ENCODE measurements around the gene BRIP1.
"Not testable (repeated sequence)": the region's sequence is repeated elsewhere in the genome, so short reads cannot be mapped to it uniquely, and the experiment has no call there.

The BRIP1 gene

DNA sequence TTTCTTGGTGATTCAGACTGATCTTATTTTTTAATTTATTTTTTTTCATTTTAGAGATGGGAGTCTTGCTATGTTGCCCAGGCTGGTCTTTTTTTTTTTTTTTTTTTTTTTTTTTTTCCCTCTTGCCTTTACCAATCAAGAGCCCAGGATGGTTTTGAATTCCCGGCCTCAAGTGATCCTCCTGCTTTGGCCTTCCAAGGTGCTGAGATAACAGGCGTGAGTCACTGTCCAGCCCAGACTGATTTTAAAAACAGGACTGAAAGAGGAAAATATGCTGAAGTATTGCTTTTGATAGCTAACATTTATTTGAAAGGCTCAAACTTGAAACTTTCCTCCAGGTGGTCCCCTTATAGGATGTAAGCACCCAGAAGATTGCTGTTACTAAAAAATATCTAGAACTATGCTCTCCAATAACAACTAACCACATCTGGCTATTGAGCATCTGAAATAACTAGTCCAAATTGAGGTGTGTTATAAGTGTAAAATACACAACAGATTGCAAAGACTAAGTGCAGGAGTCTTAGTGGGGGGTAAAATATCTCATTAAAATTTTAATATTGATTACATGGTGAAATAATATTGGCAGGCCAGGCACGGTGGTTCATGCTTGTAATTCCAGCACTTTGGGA, 15.8 kb upstream of the BRIP1 start:
- Mint-ChIP-seq H3K36me3 (ENCODE audit: insufficient read depth) (peaks cover 60% of the 10 kb centered on the region), H3K27me3 (no peaks in the 10 kb centered on the region), H3K4me3 (no peak overlapping the region), H3K4me1 (ENCODE audit: low read depth in 2 of 2) (no peaks in the 10 kb centered on the region), H3K27ac (no peak overlapping the region), H3K9me3 (no peaks in the 10 kb centered on the region)
- DNase-seq (no peak), ATAC-seq (replicated peaks) (no peak)

DNA sequence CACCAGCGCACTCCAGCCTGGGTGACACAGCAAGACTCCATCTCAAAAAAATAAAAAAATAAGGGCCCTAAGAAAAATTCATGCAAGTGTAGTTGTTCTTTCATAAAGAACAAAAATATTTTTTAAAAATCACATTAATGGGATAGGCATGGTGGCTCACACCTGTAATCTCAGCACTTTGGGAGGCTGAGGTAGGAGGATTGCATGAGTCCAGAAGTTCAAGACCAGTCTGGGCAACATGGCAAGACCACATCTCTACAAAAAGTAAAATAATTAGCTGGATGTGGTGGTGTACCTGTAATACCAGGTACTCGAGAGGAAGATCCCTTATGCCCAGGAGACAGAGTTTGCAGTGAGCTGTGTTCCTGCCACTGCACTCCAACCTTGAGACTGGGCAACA, 15.2 kb upstream of the BRIP1 start:
- DNase-seq = no peak
- no peak for ATAC-seq (replicated peaks)
- Mint-ChIP-seq H3K4me3 (no peak overlapping the region), H3K27me3 (no peaks in the 10 kb centered on the region), H3K27ac (no peak overlapping the region), H3K36me3 (ENCODE audit: insufficient read depth) (peaks cover 54% of the 10 kb centered on the region), H3K9me3 (no peaks in the 10 kb centered on the region), H3K4me1 (ENCODE audit: low read depth in 2 of 2) (peaks cover 0 to 5% of the 10 kb centered on the region in 2 donors)

DNA sequence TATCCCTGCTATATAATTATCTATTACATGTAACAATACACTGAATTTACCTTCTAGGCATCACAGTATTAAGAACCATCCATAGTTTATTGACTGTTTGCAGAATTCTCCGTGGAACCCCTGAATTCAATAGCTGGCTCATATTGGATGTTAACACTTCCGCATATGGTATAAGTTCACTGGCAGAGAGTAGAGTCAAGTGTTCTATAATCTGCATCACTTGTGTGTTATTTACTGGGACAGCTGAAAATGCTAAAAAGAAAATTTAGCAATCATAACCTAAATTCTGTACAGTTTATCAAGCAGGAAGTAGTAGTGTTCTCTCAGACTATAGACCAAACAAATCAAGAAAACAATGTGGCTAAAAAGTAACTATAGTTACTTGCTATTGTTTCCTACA, 14.5 kb upstream of the BRIP1 start:
- Mint-ChIP-seq H3K36me3 (ENCODE audit: insufficient read depth) (peaks cover 47% of the 10 kb centered on the region), H3K4me1 (ENCODE audit: low read depth in 2 of 2) (peaks cover 0 to 5% of the 10 kb centered on the region in 2 donors)

DNA sequence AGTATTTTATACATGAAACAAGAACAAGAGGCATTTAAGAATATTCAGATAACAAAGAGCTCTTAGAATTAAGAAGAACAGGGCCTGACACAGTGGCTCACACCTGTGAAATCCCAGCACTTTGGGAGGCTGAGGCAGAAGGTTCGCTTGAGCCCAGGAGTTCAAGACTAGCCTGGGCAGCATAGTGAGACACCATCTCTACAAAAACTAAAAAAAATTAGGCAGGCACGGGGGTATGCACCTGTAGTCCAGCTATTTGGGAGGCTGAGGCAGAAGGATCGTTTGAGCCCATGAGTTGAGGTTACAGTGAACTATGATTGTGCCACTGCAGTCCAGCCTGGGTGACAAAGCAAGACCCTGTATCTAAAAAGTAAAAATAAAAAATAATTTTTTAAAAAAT, 12.5 kb upstream of the BRIP1 start:
- Mint-ChIP-seq H3K4me1 (ENCODE audit: low read depth in 2 of 2) (peaks cover 0 to 5% of the 10 kb centered on the region in 2 donors), H3K27ac (no peak overlapping the region), H3K4me3 (no peak overlapping the region), H3K27me3 (no peaks in the 10 kb centered on the region), H3K36me3 (ENCODE audit: insufficient read depth) (peaks cover 55% of the 10 kb centered on the region), H3K9me3 (no peaks in the 10 kb centered on the region)
- ATAC-seq (replicated peaks) (no peak), DNase-seq (no peak)

More for the DNA sequence above, 14.5 kb upstream of the BRIP1 start:
- ATAC-seq (replicated peaks) = no peak
- Mint-ChIP-seq H3K27me3 (no peaks in the 10 kb centered on the region), H3K27ac (no peak overlapping the region), H3K4me3 (no peak overlapping the region), H3K9me3 (no peaks in the 10 kb centered on the region)
- no peak for DNase-seq

GRCh38 chr17:61875285-61875684, 12.0 kb upstream of the BRIP1 start:
- Mint-ChIP-seq H3K4me3 (no peak overlapping the region), H3K9me3 (no peaks in the 10 kb centered on the region), H3K36me3 (ENCODE audit: insufficient read depth) (peaks cover 57% of the 10 kb centered on the region), H3K27ac (no peak overlapping the region), H3K27me3 (no peaks in the 10 kb centered on the region), H3K4me1 (ENCODE audit: low read depth in 2 of 2) (peaks cover 0 to 5% of the 10 kb centered on the region in 2 donors)
- ATAC-seq (replicated peaks) = no peak
- no peak for DNase-seq

- peak overlapping the region in 1 of 2 donors; percentile 1 for H3K27ac Mint-ChIP-seq
- H3K36me3 Mint-ChIP-seq (ENCODE audit: insufficient read depth) = peaks cover 53% of the 10 kb centered on the region
- H3K27me3 Mint-ChIP-seq = no peaks in the 10 kb centered on the region
- ATAC-seq (replicated peaks) = no peak
- H3K4me3 Mint-ChIP-seq = no peak overlapping the region
- DNase-seq = no peak
- H3K4me1 Mint-ChIP-seq (ENCODE audit: low read depth in 2 of 2) = peaks cover 0 to 5% of the 10 kb centered on the region in 2 donors
- H3K9me3 Mint-ChIP-seq = no peaks in the 10 kb centered on the region
Measured at GRCh38 chr17:61874075-61874474, 10.7 kb upstream of the BRIP1 start.

DNA sequence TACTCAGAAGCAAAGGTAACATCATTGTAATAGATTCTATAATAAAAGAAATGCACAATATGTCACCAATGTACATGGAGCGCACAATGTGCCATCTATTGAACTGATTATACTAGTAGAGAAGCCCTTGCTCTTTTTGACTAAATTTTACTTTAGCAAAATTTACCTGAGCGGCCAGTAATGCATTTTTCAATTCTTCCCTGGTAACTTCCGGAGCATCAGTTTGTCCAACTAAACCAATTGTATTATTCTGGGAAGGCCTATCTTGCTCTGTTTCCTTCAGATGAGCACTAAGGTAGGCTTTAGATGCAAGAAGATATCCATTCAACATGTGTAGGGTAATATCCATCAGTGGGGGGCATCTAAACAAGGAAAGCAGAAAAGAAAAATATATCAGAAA, 8.8 kb upstream of the BRIP1 start:
- DNase-seq = no peak
- ATAC-seq (replicated peaks) = no peak
- H3K9me3 Mint-ChIP-seq = no peaks in the 10 kb centered on the region
- H3K36me3 Mint-ChIP-seq (ENCODE audit: insufficient read depth) = peaks cover 47% of the 10 kb centered on the region
- peaks cover 0 to 5% of the 10 kb centered on the region in 2 donors for H3K4me1 Mint-ChIP-seq (ENCODE audit: low read depth in 2 of 2)
- H3K27ac Mint-ChIP-seq = no peak overlapping the region
- H3K4me3 Mint-ChIP-seq = no peak overlapping the region
- H3K27me3 Mint-ChIP-seq = no peaks in the 10 kb centered on the region

DNA sequence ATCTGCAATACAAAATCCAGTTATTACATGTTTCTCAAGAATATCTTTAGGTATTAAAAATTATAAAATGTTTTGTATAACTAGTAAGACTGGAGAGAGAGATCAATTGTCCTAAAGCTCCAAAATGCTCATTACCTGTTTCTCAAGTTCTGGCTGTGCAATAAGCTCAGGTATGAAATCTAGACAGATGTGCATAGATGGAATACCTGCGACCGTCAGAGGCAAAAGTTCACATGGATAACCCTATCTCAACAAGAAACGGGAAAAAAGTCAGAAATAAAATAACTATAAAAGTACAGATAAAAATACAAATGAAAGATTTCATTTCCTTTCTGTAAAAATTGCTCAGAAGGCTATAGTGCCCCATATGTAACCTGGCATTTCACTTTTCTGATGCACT, 5.8 kb upstream of the BRIP1 start:
- Mint-ChIP-seq H3K36me3 (ENCODE audit: insufficient read depth) (peaks cover 33% of the 10 kb centered on the region), H3K4me1 (ENCODE audit: low read depth in 2 of 2) (peaks cover 0 to 5% of the 10 kb centered on the region in 2 donors), H3K27me3 (no peaks in the 10 kb centered on the region), H3K27ac (no peak overlapping the region), H3K9me3 (no peaks in the 10 kb centered on the region), H3K4me3 (no peak overlapping the region)
- no peak for ATAC-seq (replicated peaks)
- DNase-seq = no peak

DNA sequence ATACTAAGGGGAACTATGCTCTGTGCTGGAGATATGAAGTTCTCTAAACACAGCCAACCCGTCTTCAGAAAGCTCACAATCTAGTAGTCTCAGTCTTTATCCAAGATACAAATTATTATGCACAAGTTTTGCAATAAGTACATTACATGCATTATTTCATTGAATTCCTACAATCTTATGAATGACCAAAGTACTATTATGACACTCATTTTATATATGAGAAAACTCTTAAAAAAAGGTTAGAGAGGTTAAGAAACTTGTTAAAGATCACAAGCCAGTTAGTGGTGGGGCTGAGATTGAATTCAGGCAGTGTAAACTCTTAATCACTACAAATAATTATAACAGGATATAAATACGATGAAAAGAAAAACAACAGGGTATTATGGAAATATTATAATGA, 4.7 kb upstream of the BRIP1 start:
- Mint-ChIP-seq H3K4me3 (no peak overlapping the region), H3K36me3 (ENCODE audit: insufficient read depth) (peaks cover 39% of the 10 kb centered on the region), H3K27ac (no peak overlapping the region), H3K9me3 (no peaks in the 10 kb centered on the region), H3K27me3 (no peaks in the 10 kb centered on the region), H3K4me1 (ENCODE audit: low read depth in 2 of 2) (peaks cover 4 to 7% of the 10 kb centered on the region in 2 donors)
- no peak for DNase-seq
- no peak for ATAC-seq (replicated peaks)

DNA sequence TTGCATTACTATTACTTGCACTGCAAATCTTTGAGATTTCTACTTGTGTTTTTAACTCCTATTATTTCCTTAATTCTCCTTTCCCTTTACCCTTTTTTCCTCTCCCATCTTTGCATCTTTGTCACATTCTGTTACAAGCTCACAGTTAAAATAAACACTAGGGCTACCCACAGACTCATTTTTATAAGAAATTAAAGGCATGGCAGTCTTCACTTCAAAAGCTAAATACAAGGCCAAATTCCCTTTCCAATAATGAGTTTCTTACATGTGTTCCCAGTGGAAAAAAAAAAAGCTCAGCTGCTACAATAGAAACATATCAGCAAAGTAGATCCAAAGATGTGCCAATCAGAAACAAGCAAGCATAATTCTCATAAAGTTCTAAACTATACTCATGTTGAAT, 3.7 kb upstream of the BRIP1 start:
- peaks cover 37% of the 10 kb centered on the region for H3K36me3 Mint-ChIP-seq (ENCODE audit: insufficient read depth)
- ATAC-seq (replicated peaks) = no peak
- H3K4me1 Mint-ChIP-seq (ENCODE audit: low read depth in 2 of 2) = peaks cover 11 to 18% of the 10 kb centered on the region in 2 donors
- H3K4me3 Mint-ChIP-seq = no peak overlapping the region
- H3K9me3 Mint-ChIP-seq = no peaks in the 10 kb centered on the region
- no peaks in the 10 kb centered on the region for H3K27me3 Mint-ChIP-seq
- no peak for DNase-seq
- H3K27ac Mint-ChIP-seq = no peak overlapping the region

DNA sequence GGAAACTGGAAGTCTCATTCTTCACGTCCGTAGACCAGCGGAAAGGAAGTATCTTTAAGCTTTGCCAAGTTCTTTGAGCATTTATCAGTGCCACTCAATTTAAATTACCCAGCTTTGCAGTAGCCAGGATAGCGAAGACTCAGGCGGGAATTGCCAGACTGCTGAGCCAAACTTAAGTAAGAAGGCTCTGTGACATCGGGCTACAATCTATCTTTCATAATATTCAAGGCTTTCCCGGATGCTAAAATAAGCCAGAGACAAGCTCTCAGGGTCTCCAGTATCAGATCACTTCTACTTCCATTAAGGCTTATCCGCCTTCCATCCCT, 436 bp upstream of the BRIP1 start:
- no peaks in the 10 kb centered on the region for H3K9me3 Mint-ChIP-seq
- ATAC-seq (replicated peaks) = peak; percentile 7
- H3K27ac Mint-ChIP-seq = peak overlapping the region; percentile 91 to 97
- no peaks in the 10 kb centered on the region for H3K27me3 Mint-ChIP-seq
- no peak for DNase-seq
- peak overlapping the region; percentile 94 to 96 for H3K4me3 Mint-ChIP-seq
- H3K4me1 Mint-ChIP-seq (ENCODE audit: low read depth in 2 of 2) = peaks cover 13 to 26% of the 10 kb centered on the region in 2 donors
- peaks cover 17% of the 10 kb centered on the region for H3K36me3 Mint-ChIP-seq (ENCODE audit: insufficient read depth)

GRCh38 chr17:61862105-61862574, 1.2 kb downstream of the BRIP1 start:
- peaks cover 13 to 26% of the 10 kb centered on the region in 2 donors for H3K4me1 Mint-ChIP-seq (ENCODE audit: low read depth in 2 of 2)
- H3K9me3 Mint-ChIP-seq = no peaks in the 10 kb centered on the region
- peak overlapping the region in 1 of 2 donors; percentile 91 for H3K27ac Mint-ChIP-seq
- H3K4me3 Mint-ChIP-seq = peak overlapping the region; percentile 94 to 96
- H3K27me3 Mint-ChIP-seq = no peaks in the 10 kb centered on the region
- DNase-seq = no peak
- ATAC-seq (replicated peaks) = no peak
- H3K36me3 Mint-ChIP-seq (ENCODE audit: insufficient read depth) = peaks cover 13% of the 10 kb centered on the region

DNA sequence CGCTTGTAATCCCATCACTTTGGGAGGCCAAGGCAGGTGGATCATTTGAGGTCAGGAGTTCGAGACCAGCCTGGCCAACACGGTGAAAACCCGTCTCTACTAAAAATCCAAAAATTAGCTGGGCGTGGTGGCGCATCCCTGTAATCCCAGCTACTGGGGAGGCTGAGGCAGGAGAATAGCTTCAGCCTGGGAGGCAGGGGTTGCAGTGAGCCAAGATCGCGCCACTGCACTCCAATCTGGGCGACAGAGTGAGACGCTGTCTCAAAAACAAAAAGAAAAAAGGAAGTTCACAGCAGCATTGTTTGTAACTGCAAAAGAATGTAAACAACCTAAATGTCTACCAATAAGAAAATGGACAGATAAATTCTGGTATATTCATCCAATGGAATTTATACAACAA, 2.9 kb downstream of the BRIP1 start:
- Mint-ChIP-seq H3K27ac (peak overlapping the region in 1 of 2 donors; percentile 22), H3K4me1 (ENCODE audit: low read depth in 2 of 2) (peaks cover 13 to 26% of the 10 kb centered on the region in 2 donors)
- DNase-seq; ATAC-seq (replicated peaks); H3K36me3 Mint-ChIP-seq (ENCODE audit: insufficient read depth); H3K4me3 Mint-ChIP-seq; H3K9me3 Mint-ChIP-seq; H3K27me3 Mint-ChIP-seq: not testable (repeated sequence)

GRCh38 chr17:61856035-61856434, 7.3 kb downstream of the BRIP1 start:
- peaks cover 5% of the 10 kb centered on the region for H3K36me3 Mint-ChIP-seq (ENCODE audit: insufficient read depth)
- DNase-seq (no peak), ATAC-seq (replicated peaks) (no peak)
- no peak overlapping the region for H3K4me3 Mint-ChIP-seq
- H3K9me3 Mint-ChIP-seq = no peaks in the 10 kb centered on the region
- no peaks in the 10 kb centered on the region for H3K27me3 Mint-ChIP-seq
- peaks cover 0 to 2% of the 10 kb centered on the region in 2 donors for H3K4me1 Mint-ChIP-seq (ENCODE audit: low read depth in 2 of 2)
- no peak overlapping the region for H3K27ac Mint-ChIP-seq
